Lower leg skin (tissue), 4 donors: ENCODE data around the gene GMEB2. TPM values are rescaled to one million over a fixed set of nuclear protein-coding genes. Genes with fewer than 3 reads are reported as not detected.

Source experiments
- DNase-seq, 2 donors: peaks; one replicate each; pipeline ENCODE4 v3.0.0-alpha.2; 2019; ENCODE audit warnings: low spot score in 2 of 2
- H3K4me3 ChIP-seq: fragments of 200-600 bp; sonication (generic); 2 replicates; pipeline ENCODE4 v1.5.1; 2017; ENCODE audit warnings: mild to moderate bottlenecking, low read depth; ENCODE audit not compliant: poor library complexity, severe bottlenecking
- POLR2A ChIP-seq, 2 donors: fragments of 450-650 bp; IDR thresholded peaks; one replicate each; pipeline ENCODE4 v1.6.1; 2016 to 2017; ENCODE audit warnings: antibody characterized with exemption in 2 of 2, mild to moderate bottlenecking in 1 of 2, moderate library complexity in 1 of 2
- WGBS, 2 donors: methylation state at CpG; one replicate each; pipeline ENCODE4 v1.1.5; 2018; 5-methylcytosine and 5-hydroxymethylcytosine counted together
- intact Hi-C: fragments of 100-400 bp; cut with DNase I; formaldehyde crosslinking; loops from one replicate; pipeline ENCODE4 v1.15.0; 2023; ENCODE audit warnings: low total_unique reads
- total RNA-seq, 4 donors: library from RNA; depleted of rRNA; stranded (reverse); fragments of >200 nt; gene quantifications; one replicate each; pipeline ENCODE4 v1.1.0, GENCODE V29; 2016
- TF ChIP-seq, protein P1 (sequence below), 3 donors: fragments of 450-650 bp; IDR thresholded peaks; one replicate each; pipeline ENCODE4 v1.5.1; 2016; ENCODE audit warnings: antibody characterized with exemption in 3 of 3, mild to moderate bottlenecking in 3 of 3, moderate library complexity in 2 of 3

Gene GMEB2
- total RNA-seq, 4 donors from 2014 or later: 11.9 to 18.3 (median 13.7) TPM

DNA sequence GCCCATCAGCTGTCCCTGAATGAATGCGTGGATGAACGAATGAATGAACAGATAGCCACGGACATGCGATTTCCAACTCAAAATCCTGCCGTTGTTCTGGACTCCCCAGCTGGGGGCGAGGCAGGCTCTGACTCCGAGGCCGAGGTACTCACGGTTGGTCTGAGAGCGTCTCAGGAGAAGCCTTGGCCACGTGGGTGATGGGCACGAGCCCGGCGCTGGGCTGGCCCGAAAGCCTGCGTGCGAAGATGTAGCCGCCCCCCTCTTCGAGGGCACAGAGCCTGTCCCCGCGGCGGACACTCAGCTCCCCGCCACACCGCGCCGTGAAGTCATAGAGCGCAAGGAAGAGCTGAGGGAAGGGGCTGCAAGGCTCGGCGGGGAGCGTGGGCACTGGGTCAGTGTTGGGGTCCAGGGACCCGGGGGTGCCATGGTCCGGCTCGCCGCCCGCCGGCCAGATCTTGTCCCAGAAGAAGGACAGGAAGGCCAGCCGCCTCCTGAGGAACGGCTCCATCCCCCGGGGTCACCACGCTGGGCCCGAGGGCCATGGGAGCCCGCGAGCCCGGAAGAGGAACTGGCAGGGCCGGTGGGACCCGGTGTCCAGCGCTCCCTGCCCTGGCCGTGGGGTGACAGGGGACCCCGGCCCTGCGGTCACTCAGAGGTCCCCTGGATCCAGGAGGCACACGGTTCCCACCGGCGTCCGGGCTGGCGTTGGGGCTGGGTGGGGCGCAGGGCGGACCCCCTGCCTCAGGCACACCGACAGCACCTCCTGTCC, 79.8 kb downstream of the GMEB2 start:
- DNase-seq: no peak
- WGBS, 2 donors: 40 to 48% methylated on average over 40 to 41 of the region's 58 CpGs
- H3K4me3 ChIP-seq: no peak overlapping the region
- TF ChIP-seq, protein P1, sequence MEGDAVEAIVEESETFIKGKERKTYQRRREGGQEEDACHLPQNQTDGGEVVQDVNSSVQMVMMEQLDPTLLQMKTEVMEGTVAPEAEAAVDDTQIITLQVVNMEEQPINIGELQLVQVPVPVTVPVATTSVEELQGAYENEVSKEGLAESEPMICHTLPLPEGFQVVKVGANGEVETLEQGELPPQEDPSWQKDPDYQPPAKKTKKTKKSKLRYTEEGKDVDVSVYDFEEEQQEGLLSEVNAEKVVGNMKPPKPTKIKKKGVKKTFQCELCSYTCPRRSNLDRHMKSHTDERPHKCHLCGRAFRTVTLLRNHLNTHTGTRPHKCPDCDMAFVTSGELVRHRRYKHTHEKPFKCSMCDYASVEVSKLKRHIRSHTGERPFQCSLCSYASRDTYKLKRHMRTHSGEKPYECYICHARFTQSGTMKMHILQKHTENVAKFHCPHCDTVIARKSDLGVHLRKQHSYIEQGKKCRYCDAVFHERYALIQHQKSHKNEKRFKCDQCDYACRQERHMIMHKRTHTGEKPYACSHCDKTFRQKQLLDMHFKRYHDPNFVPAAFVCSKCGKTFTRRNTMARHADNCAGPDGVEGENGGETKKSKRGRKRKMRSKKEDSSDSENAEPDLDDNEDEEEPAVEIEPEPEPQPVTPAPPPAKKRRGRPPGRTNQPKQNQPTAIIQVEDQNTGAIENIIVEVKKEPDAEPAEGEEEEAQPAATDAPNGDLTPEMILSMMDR (IDR thresholded peaks at IDR 0.05): no peak
- no peak for TF ChIP-seq POLR2A (IDR thresholded peaks at IDR 0.05)
- intact Hi-C loops: no loop called here

DNA sequence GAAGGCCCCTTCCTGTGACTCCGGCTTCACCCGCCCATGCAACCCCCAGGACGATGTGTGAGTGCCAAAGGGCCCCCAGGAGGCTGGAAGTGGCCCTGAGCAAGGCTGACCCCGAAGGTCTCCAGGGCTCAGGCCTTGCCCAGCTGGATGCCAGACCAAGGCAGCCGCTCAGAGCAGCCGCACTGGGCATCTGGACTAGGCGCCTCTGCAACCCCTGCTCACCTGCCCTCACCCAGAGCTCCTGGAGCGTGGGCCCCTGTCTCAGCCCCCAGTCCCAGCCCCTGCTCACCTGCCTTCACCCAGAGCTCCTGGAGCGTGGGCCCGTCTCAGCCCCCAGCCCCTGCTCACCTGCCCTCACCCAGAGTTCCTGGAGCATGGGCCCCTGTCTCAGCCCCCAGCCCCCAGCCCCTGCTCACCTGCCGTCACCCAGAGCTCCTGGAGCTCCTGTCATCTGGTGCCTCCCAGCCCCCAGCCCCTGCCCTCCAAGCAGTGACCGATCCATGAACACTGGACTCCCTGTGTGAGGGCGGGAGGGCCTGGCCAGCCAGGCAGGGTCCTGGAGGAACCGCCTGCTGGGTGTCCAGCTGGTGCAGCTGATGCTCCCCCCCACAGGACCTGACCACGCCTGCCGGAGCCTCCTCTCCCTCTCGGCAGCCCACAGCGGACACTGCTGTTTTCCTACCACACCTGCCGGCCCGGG, 80.5 kb downstream of the GMEB2 start:
- TF ChIP-seq POLR2A (IDR thresholded peaks at IDR 0.05): no peak
- TF ChIP-seq, protein P1 (IDR thresholded peaks at IDR 0.05): no peak
- no peak overlapping the region for H3K4me3 ChIP-seq
- no peak for DNase-seq
- intact Hi-C loops: no loop called here
- 78 to 80% methylated on average over 17 to 19 of the region's 20 CpGs for WGBS, 2 donors

DNA sequence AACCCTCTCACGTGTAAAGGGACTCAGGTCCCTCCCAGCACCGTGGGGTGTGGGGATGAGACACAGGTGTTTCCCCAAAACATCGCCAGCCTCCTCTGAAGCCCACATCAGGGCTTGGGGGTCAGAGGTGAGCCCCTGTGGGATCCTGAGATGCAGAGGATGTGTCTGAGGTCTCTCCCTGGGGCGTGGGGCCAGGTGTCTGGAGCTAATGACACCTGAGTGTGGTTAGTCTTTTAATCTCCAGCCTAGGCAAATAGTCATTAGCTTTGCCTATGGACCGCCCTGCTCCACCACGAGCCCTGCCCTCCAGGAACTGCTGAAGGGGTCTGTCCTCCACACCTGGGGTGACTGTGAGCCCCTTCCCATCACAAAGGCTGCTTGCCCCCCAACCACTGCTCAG, 81.1 kb downstream of the GMEB2 start:
- WGBS, 2 donors: 31 to 50% methylated on average over 5 to 6 of the region's 6 CpGs
- TF ChIP-seq, protein P1 (IDR thresholded peaks at IDR 0.05): no peak
- no peak for TF ChIP-seq POLR2A (IDR thresholded peaks at IDR 0.05)
- intact Hi-C loops: no loop called here

DNA sequence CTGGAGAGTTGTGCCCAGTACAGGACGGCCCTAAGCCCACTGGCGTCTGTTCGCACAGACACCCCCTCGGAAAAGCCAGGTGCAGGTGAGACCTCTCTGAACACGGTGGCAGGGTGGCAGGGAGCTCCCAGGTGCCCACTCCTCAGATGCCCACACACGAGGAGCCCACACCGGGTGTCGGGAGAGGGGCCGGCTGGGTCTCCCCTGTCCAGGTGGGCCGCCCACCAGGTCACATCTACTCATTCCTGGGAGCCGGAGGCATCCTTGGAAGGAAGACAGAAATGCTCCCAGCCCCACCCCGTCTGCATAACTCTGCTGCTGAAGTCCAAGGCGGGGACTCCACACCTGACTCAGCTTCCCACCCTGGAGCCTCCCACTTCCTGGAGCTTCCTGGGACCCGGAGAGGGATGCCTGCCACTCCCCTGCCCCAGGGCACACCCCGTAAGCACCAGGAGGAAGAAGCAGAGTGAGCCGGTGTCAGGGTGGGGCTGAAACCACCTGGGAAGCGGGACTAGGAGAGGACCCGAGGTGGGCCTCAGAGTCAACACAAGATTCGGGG, 81.9 kb downstream of the GMEB2 start:
- H3K4me3 ChIP-seq: no peak overlapping the region
- no peak for DNase-seq
- WGBS, 2 donors: 35% methylated on average over 9 to 11 of the region's 19 CpGs
- intact Hi-C loops: loop anchor here (5.0 kb wide), 1 partner anchor 427 kb away; no protein-coding TSS in a partner anchor
- TF ChIP-seq, protein P1 (IDR thresholded peaks at IDR 0.05): no peak

More for the DNA sequence above, 81.1 kb downstream of the GMEB2 start:
- H3K4me3 ChIP-seq: no peak overlapping the region
- no peak for DNase-seq

DNA sequence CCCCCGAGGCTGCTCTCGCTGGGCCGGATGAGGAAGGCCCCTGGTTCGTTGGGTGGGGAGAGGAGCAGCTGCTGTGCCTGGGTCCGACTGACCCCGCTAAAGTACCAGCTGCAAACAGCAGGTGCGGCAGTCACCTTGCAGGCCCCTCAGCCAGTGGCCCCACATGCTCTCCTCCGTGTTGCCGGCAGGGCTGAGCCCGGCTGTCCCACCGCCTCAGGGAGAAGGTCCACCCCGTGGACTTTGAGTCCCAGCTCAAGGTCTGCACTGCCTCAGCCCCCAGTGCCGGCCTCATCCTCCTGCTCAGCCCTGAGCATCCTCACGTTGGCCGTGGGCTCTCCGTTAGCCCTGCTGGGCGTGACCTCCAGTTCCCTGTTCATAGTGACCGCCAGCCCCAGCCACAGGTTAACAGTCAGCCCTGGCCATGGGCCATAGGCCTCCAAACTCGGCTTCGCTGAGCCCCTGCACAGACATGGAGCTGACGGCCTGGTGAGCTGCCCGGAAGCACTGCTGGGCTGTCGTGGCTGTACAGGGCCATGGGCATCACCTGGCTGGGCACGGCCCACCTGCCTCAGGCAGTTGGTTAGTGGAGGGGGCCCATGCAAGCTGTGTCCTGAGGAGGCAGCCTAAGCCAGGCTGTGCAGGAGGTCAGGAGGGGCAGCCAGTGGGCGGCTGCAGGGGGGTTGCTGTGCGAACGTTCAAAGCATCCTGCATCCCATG, 82.5 kb downstream of the GMEB2 start:
- no peak for DNase-seq
- WGBS, 2 donors: 50 to 67% methylated on average over 18 to 20 of the region's 27 CpGs
- intact Hi-C loops: loop anchor here (5.0 kb wide), 1 partner anchor 428 kb away; no protein-coding TSS in a partner anchor
- no peak overlapping the region for H3K4me3 ChIP-seq
- TF ChIP-seq, protein P1 (IDR thresholded peaks at IDR 0.05): no peak
- TF ChIP-seq POLR2A (IDR thresholded peaks at IDR 0.05): no peak
